Measurements from ENCODE around the gene MAPK1.

MAPK1 gene

GRCh38 chr22:21741059-21741458, 126.4 kb downstream of the MAPK1 start:
- Histone ChIP-seq H2AFZ (ENCODE audit: low read depth, low read length, severe bottlenecking) (no peak overlapping the region), H3K9me3 (ENCODE audit: insufficient read depth, low read length) (no peaks in the 10 kb centered on the region), H3K4me3 (ENCODE audit: insufficient read depth, low read length, poor library complexity, severe bottlenecking) (no peak overlapping the region), H4K20me1 (ENCODE audit: low read depth, low read length) (no peaks in the 10 kb centered on the region), H3K4me2 (ENCODE audit: low read depth, low read length, poor library complexity, severe bottlenecking) (no peak overlapping the region), H3K27me3 (ENCODE audit: low read length) (no peaks in the 10 kb centered on the region), H3K9ac (ENCODE audit: low read length) (no peak overlapping the region), H3K9me2 (replicated peaks; ENCODE audit: insufficient read depth, low read length) (no peaks in the 10 kb centered on the region), H3K36me3 (ENCODE audit: low read length) (no peaks in the 10 kb centered on the region), H3K79me2 (ENCODE audit: insufficient read depth, low read length) (no peaks in the 10 kb centered on the region), H3F3A (ENCODE audit: insufficient read depth) (no peaks in the 10 kb centered on the region), H3K27ac (ENCODE audit: low read depth, low read length) (no peak overlapping the region)
- no peak for TF ChIP-seq EZH2phosphoT487 (conservative IDR thresholded peaks at IDR 0.05; ENCODE audit: low read length)
- TF ChIP-seq CTCF (IDR thresholded peaks at IDR 0.05; ENCODE audit: insufficient read depth, low read length, poor library complexity, severe bottlenecking), result no peak

- no peak for TF ChIP-seq CTCF (IDR thresholded peaks at IDR 0.05; ENCODE audit: insufficient read depth, low read length, poor library complexity, severe bottlenecking)
- TF ChIP-seq EZH2phosphoT487 (conservative IDR thresholded peaks at IDR 0.05; ENCODE audit: low read length), result no peak
- no peaks in the 10 kb centered on the region for H3K9me3 ChIP-seq (ENCODE audit: insufficient read depth, low read length)
- no peaks in the 10 kb centered on the region for H3K36me3 ChIP-seq (ENCODE audit: low read length)
- H2AFZ ChIP-seq (ENCODE audit: low read depth, low read length, severe bottlenecking), result no peak overlapping the region
- H3F3A ChIP-seq (ENCODE audit: insufficient read depth), result no peaks in the 10 kb centered on the region
- H3K27me3 ChIP-seq (ENCODE audit: low read length), result no peaks in the 10 kb centered on the region
- H3K4me3 ChIP-seq (ENCODE audit: insufficient read depth, low read length, poor library complexity, severe bottlenecking), result no peak overlapping the region
- no peaks in the 10 kb centered on the region for H3K9me2 ChIP-seq (replicated peaks; ENCODE audit: insufficient read depth, low read length)
- no peaks in the 10 kb centered on the region for H4K20me1 ChIP-seq (ENCODE audit: low read depth, low read length)
- no peak overlapping the region for H3K27ac ChIP-seq (ENCODE audit: low read depth, low read length)
- no peak overlapping the region for H3K9ac ChIP-seq (ENCODE audit: low read length)
- no peak overlapping the region for H3K4me2 ChIP-seq (ENCODE audit: low read depth, low read length, poor library complexity, severe bottlenecking)
- no peaks in the 10 kb centered on the region for H3K79me2 ChIP-seq (ENCODE audit: insufficient read depth, low read length)
Measured at GRCh38 chr22:21739828-21740377, 127.5 kb downstream of the MAPK1 start.

GRCh38 chr22:21738966-21739365, 128.5 kb downstream of the MAPK1 start:
- Histone ChIP-seq H3K27ac (ENCODE audit: low read depth, low read length) (no peak overlapping the region), H3K36me3 (ENCODE audit: low read length) (no peaks in the 10 kb centered on the region), H3K4me2 (ENCODE audit: low read depth, low read length, poor library complexity, severe bottlenecking) (no peak overlapping the region), H3F3A (ENCODE audit: insufficient read depth) (no peaks in the 10 kb centered on the region), H3K27me3 (ENCODE audit: low read length) (no peaks in the 10 kb centered on the region), H3K9ac (ENCODE audit: low read length) (no peak overlapping the region), H2AFZ (ENCODE audit: low read depth, low read length, severe bottlenecking) (no peak overlapping the region), H3K4me3 (ENCODE audit: insufficient read depth, low read length, poor library complexity, severe bottlenecking) (no peak overlapping the region), H4K20me1 (ENCODE audit: low read depth, low read length) (no peaks in the 10 kb centered on the region), H3K9me2 (replicated peaks; ENCODE audit: insufficient read depth, low read length) (no peaks in the 10 kb centered on the region), H3K9me3 (ENCODE audit: insufficient read depth, low read length) (no peaks in the 10 kb centered on the region), H3K79me2 (ENCODE audit: insufficient read depth, low read length) (no peaks in the 10 kb centered on the region)
- no peak for TF ChIP-seq CTCF (IDR thresholded peaks at IDR 0.05; ENCODE audit: insufficient read depth, low read length, poor library complexity, severe bottlenecking)
- no peak for TF ChIP-seq EZH2phosphoT487 (conservative IDR thresholded peaks at IDR 0.05; ENCODE audit: low read length)
